Transverse colon (tissue), 3 donors: ENCODE results near the gene CDH22.

ENCODE experiments used
- POLR2A ChIP-seq: fragments of 450-650 bp; IDR thresholded peaks from one replicate; pipeline ENCODE4 v1.6.1; 2016; ENCODE audit warnings: antibody characterized with exemption, mild to moderate bottlenecking, moderate library complexity
- TF ChIP-seq, protein P1 (sequence below), 5 experiments: fragments of 200-600 bp in 3 of 5; fragments of 450-650 bp in 2 of 5; sonication (generic) in 3 of 5; IDR thresholded peaks; 1 replicate in 2 of 5; 2 replicates in 3 of 5; pipeline ENCODE4 v1.5.1; 2016 to 2017; ENCODE audit warnings: antibody characterized with exemption in 5 of 5, inconsistent platforms in 3 of 5, mild to moderate bottlenecking in 2 of 5, moderate library complexity in 1 of 5

DNA sequence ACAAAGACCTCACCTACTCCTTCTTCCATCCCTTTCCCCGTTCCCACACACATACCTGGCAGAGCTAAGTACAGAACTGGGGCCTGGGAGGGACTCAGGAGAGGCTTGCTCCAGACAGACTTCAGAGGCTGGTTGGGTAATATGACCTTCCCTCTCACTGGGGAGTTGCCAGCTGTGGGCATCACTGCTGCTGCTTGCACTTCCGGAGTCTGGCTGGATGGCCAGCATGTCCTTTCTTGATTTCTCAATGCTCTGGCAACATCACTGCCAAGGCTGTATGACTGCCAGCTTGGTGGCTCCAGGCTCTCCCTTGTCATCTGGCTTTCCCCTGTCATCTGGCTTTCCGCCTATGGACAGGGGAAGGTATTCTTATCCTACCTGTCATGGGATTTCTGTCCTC lies 47.8 kb downstream of the CDH22 start:
- no peak for TF ChIP-seq POLR2A
- TF ChIP-seq, protein P1, sequence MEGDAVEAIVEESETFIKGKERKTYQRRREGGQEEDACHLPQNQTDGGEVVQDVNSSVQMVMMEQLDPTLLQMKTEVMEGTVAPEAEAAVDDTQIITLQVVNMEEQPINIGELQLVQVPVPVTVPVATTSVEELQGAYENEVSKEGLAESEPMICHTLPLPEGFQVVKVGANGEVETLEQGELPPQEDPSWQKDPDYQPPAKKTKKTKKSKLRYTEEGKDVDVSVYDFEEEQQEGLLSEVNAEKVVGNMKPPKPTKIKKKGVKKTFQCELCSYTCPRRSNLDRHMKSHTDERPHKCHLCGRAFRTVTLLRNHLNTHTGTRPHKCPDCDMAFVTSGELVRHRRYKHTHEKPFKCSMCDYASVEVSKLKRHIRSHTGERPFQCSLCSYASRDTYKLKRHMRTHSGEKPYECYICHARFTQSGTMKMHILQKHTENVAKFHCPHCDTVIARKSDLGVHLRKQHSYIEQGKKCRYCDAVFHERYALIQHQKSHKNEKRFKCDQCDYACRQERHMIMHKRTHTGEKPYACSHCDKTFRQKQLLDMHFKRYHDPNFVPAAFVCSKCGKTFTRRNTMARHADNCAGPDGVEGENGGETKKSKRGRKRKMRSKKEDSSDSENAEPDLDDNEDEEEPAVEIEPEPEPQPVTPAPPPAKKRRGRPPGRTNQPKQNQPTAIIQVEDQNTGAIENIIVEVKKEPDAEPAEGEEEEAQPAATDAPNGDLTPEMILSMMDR (IDR thresholded peaks at IDR 0.05) = no peak
